Activated T-helper 1 cell treated with anti-CD3 and anti-CD28 coated beads, Interleukin-2, amount 50 U/mL, for 16 hours (primary cell): ENCODE results near the gene NT5C.
A peak's percentile ranks its signal among the peaks of the same experiment; 100 is the strongest.
"Not testable (repeated sequence)": the region's sequence is repeated elsewhere in the genome, so short reads cannot be mapped to it uniquely, and the experiment has no call there.

Source experiments
- DNase-seq, 2 donors: peaks; one replicate each; pipeline ENCODE4 v3.0.0-alpha.2; 2020; ENCODE audit warnings: low read depth in 1 of 2, low spot score in 1 of 2

Gene NT5C

GRCh38 chr17:75144816-75145512, 13.4 kb upstream of the NT5C start:
- no peak for DNase-seq

GRCh38 chr17:75142236-75142971, 10.9 kb upstream of the NT5C start:
- DNase-seq: no peak

- DNase-seq: no peak
Observed at GRCh38 chr17:75138519-75138918, 7.0 kb upstream of the NT5C start.

- not testable (repeated sequence) for DNase-seq
Observed at GRCh38 chr17:75137762-75138161, 6.2 kb upstream of the NT5C start.

GRCh38 chr17:75135946-75136345, 4.4 kb upstream of the NT5C start:
- no peak for DNase-seq

GRCh38 chr17:75135452-75135851, 3.9 kb upstream of the NT5C start:
- DNase-seq: no peak

GRCh38 chr17:75133607-75134347, 2.2 kb upstream of the NT5C start:
- not testable (repeated sequence) for DNase-seq

- no peak for DNase-seq
Observed at GRCh38 chr17:75133001-75133400, 1.5 kb upstream of the NT5C start.

- not testable (repeated sequence) for DNase-seq
Observed at GRCh38 chr17:75132018-75133000, 767 bp upstream of the NT5C start.

GRCh38 chr17:75130632-75131277, 787 bp downstream of the NT5C start:
- DNase-seq: peak in 1 of 2 donors; percentile 17

- DNase-seq: no peak
Observed at GRCh38 chr17:75130059-75130631, 1.4 kb downstream of the NT5C start.

GRCh38 chr17:75129576-75129975, 2.0 kb downstream of the NT5C start:
- DNase-seq: no peak

- DNase-seq: no peak
Observed at GRCh38 chr17:75128694-75129505, 2.6 kb downstream of the NT5C start.

- DNase-seq: not testable (repeated sequence)
Observed at GRCh38 chr17:75127936-75128335, 3.6 kb downstream of the NT5C start.

GRCh38 chr17:75126954-75127353, 4.6 kb downstream of the NT5C start:
- DNase-seq: no peak

- DNase-seq: no peak
Observed at GRCh38 chr17:75125984-75126383, 5.6 kb downstream of the NT5C start.

- no peak for DNase-seq
Observed at GRCh38 chr17:75124819-75125162, 6.8 kb downstream of the NT5C start.

GRCh38 chr17:75124041-75124818, 7.3 kb downstream of the NT5C start:
- DNase-seq: peak; percentile 40 to 43
